ENCODE results near the gene LRG1.
"Not testable (repeated sequence)": the region's sequence is repeated elsewhere in the genome, so short reads cannot be mapped to it uniquely, and the experiment has no call there.

DNA sequence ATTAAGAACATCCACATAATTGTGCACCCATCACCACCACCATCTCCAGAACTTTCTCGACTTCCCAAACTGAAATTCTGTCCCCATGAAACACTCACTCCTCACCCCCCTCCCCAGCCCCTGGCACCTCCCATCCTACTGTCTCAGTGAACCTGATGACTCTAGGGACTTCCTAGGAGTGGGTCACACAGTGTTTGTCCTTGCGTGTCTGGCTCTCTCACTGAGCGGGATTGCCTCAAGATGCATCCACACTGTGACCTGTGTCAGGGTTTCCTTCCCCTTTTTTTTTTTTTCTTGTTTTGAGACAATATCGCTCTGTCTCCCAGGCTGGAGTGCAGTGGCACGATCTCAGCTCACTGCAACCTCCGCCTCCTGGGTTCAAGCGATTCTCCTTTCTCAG, 22.2 kb upstream of the LRG1 start:
- not testable (repeated sequence) for TF ChIP-seq SIN3A (IDR thresholded peaks at IDR 0.05; ENCODE audit: borderline replicate concordance, insufficient read depth, low read depth, low read length); TCF7L2 (IDR thresholded peaks at IDR 0.05; ENCODE audit: low read depth, low read length)
- TF ChIP-seq, protein P1, sequence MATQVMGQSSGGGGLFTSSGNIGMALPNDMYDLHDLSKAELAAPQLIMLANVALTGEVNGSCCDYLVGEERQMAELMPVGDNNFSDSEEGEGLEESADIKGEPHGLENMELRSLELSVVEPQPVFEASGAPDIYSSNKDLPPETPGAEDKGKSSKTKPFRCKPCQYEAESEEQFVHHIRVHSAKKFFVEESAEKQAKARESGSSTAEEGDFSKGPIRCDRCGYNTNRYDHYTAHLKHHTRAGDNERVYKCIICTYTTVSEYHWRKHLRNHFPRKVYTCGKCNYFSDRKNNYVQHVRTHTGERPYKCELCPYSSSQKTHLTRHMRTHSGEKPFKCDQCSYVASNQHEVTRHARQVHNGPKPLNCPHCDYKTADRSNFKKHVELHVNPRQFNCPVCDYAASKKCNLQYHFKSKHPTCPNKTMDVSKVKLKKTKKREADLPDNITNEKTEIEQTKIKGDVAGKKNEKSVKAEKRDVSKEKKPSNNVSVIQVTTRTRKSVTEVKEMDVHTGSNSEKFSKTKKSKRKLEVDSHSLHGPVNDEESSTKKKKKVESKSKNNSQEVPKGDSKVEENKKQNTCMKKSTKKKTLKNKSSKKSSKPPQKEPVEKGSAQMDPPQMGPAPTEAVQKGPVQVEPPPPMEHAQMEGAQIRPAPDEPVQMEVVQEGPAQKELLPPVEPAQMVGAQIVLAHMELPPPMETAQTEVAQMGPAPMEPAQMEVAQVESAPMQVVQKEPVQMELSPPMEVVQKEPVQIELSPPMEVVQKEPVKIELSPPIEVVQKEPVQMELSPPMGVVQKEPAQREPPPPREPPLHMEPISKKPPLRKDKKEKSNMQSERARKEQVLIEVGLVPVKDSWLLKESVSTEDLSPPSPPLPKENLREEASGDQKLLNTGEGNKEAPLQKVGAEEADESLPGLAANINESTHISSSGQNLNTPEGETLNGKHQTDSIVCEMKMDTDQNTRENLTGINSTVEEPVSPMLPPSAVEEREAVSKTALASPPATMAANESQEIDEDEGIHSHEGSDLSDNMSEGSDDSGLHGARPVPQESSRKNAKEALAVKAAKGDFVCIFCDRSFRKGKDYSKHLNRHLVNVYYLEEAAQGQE (IDR thresholded peaks at IDR 0.05; ENCODE audit: insufficient read depth in 1 of 2, low read depth in 2 of 2, low read length in 1 of 2), result not testable (repeated sequence)
- TF ChIP-seq, protein P2, sequence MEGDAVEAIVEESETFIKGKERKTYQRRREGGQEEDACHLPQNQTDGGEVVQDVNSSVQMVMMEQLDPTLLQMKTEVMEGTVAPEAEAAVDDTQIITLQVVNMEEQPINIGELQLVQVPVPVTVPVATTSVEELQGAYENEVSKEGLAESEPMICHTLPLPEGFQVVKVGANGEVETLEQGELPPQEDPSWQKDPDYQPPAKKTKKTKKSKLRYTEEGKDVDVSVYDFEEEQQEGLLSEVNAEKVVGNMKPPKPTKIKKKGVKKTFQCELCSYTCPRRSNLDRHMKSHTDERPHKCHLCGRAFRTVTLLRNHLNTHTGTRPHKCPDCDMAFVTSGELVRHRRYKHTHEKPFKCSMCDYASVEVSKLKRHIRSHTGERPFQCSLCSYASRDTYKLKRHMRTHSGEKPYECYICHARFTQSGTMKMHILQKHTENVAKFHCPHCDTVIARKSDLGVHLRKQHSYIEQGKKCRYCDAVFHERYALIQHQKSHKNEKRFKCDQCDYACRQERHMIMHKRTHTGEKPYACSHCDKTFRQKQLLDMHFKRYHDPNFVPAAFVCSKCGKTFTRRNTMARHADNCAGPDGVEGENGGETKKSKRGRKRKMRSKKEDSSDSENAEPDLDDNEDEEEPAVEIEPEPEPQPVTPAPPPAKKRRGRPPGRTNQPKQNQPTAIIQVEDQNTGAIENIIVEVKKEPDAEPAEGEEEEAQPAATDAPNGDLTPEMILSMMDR (IDR thresholded peaks at IDR 0.05), result not testable (repeated sequence)
